Glomerular visceral epithelial cell (primary cell): ENCODE results near the gene ZBTB16.

Source experiments
- DNase-seq: peaks from one replicate; pipeline ENCODE4 v3.0.0-alpha.2; 2016; ENCODE audit errors: extremely low spot score

ZBTB16 gene

GRCh38 chr11:114083391-114084252, 24.1 kb downstream of the ZBTB16 start:
- no peak for DNase-seq

GRCh38 chr11:114084414-114084813, 24.9 kb downstream of the ZBTB16 start:
- DNase-seq, result no peak

GRCh38 chr11:114085965-114086793, 26.7 kb downstream of the ZBTB16 start:
- DNase-seq, result no peak

GRCh38 chr11:114087025-114087424, 27.5 kb downstream of the ZBTB16 start:
- no peak for DNase-seq

- DNase-seq, result no peak
These were observed 28.7 kb downstream of the ZBTB16 start for GRCh38 chr11:114088216-114088615.

GRCh38 chr11:114088836-114089235, 29.3 kb downstream of the ZBTB16 start:
- no peak for DNase-seq

GRCh38 chr11:114089748-114090147, 30.2 kb downstream of the ZBTB16 start:
- no peak for DNase-seq

- no peak for DNase-seq
These were observed 30.9 kb downstream of the ZBTB16 start for GRCh38 chr11:114090225-114090910.

- no peak for DNase-seq
These were observed 31.5 kb downstream of the ZBTB16 start for GRCh38 chr11:114090976-114091375.

- no peak for DNase-seq
These were observed 32.2 kb downstream of the ZBTB16 start for GRCh38 chr11:114091516-114092397.

GRCh38 chr11:114092478-114092877, 33.0 kb downstream of the ZBTB16 start:
- DNase-seq, result no peak

GRCh38 chr11:114092953-114093352, 33.4 kb downstream of the ZBTB16 start:
- DNase-seq, result no peak

GRCh38 chr11:114094516-114094915, 35.0 kb downstream of the ZBTB16 start:
- DNase-seq, result no peak

- DNase-seq, result no peak
These were observed 36.4 kb downstream of the ZBTB16 start for GRCh38 chr11:114095899-114096298.

- no peak for DNase-seq
These were observed 38.3 kb downstream of the ZBTB16 start for GRCh38 chr11:114097832-114098231.

- DNase-seq, result no peak
These were observed 39.4 kb downstream of the ZBTB16 start for GRCh38 chr11:114098927-114099326.

GRCh38 chr11:114099392-114100178, 40.1 kb downstream of the ZBTB16 start:
- no peak for DNase-seq

GRCh38 chr11:114102993-114103896, 43.7 kb downstream of the ZBTB16 start:
- DNase-seq, result no peak

GRCh38 chr11:114105611-114106010, 46.1 kb downstream of the ZBTB16 start:
- no peak for DNase-seq
